A204.1 (cell line): Measurements from ENCODE around the gene OXNAD1.

Experiments used
- FAIRE-seq: peaks from 2 replicates; lab custom pipeline; 2012; peaks lifted over from hg19 to GRCh38; lab: Jason Lieb, UNC

The OXNAD1 gene

GRCh38 chr3:16329036-16329825, 64.2 kb downstream of the OXNAD1 start:
- FAIRE-seq = no peak

- no peak for FAIRE-seq
These were observed 64.8 kb downstream of the OXNAD1 start for GRCh38 chr3:16329826-16330129.

GRCh38 chr3:16330351-16330750, 65.3 kb downstream of the OXNAD1 start:
- no peak for FAIRE-seq

- no peak for FAIRE-seq
These were observed 66.4 kb downstream of the OXNAD1 start for GRCh38 chr3:16331319-16331883.

- no peak for FAIRE-seq
These were observed 68.0 kb downstream of the OXNAD1 start for GRCh38 chr3:16332904-16333426.

- FAIRE-seq = no peak
These were observed 69.9 kb downstream of the OXNAD1 start for GRCh38 chr3:16334909-16335308.

- FAIRE-seq = no peak
These were observed 70.3 kb downstream of the OXNAD1 start for GRCh38 chr3:16335333-16335732.

- FAIRE-seq = no peak
These were observed 71.0 kb downstream of the OXNAD1 start for GRCh38 chr3:16335772-16336645.

- no peak for FAIRE-seq
These were observed 71.8 kb downstream of the OXNAD1 start for GRCh38 chr3:16336825-16337224.

GRCh38 chr3:16337856-16338540, 73.0 kb downstream of the OXNAD1 start:
- FAIRE-seq = no peak

GRCh38 chr3:16338999-16339398, 74.0 kb downstream of the OXNAD1 start:
- no peak for FAIRE-seq

GRCh38 chr3:16343101-16343500, 78.1 kb downstream of the OXNAD1 start:
- no peak for FAIRE-seq

- no peak for FAIRE-seq
These were observed 81.5 kb downstream of the OXNAD1 start for GRCh38 chr3:16346413-16347081.

GRCh38 chr3:16347548-16347947, 82.5 kb downstream of the OXNAD1 start:
- FAIRE-seq = no peak

GRCh38 chr3:16349986-16350596, 85.1 kb downstream of the OXNAD1 start:
- FAIRE-seq = no peak

GRCh38 chr3:16350597-16351318, 85.7 kb downstream of the OXNAD1 start:
- no peak for FAIRE-seq

- no peak for FAIRE-seq
These were observed 87.4 kb downstream of the OXNAD1 start for GRCh38 chr3:16352428-16352827.

- FAIRE-seq = no peak
These were observed 89.3 kb downstream of the OXNAD1 start for GRCh38 chr3:16354291-16354690.
